ENCODE data around the gene ZNF260.

DNA sequence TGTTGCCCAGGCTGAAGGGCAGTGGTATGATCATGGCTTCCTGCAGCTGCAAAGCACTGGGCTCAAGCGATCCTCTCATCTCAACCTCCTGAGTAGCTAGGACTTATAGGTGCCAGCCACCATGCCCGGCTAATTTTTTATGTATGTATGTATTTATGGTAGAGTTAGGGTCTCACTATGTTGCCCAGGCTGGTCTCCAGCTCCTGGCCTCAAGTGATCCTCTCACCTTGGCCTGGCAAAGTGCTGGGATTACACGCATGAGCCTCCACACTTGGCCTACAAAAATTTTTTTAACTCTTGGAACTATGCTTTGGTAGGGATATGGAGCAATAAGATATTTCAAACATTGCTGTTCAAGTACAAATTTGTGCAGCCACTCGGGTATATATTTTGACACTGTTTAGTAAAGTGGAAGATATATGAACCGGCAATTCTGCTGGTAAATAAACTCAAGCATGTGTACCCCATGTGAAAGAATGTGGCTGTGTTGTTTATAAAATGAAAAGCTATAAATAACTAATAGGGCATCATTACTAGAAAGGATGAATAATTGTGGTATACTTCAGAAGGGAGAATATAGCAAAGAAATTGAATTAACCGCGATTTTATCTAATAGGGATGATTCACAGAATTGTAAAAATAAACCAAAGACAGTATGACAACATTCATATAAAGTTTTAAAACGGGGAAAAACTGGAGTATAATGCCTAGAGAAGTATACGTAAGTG, 39.8 kb downstream of the ZNF260 start:
- no peak for TF ChIP-seq POLR2A (IDR thresholded peaks at IDR 0.05; ENCODE audit: low read length)
- TF ChIP-seq, protein P1, sequence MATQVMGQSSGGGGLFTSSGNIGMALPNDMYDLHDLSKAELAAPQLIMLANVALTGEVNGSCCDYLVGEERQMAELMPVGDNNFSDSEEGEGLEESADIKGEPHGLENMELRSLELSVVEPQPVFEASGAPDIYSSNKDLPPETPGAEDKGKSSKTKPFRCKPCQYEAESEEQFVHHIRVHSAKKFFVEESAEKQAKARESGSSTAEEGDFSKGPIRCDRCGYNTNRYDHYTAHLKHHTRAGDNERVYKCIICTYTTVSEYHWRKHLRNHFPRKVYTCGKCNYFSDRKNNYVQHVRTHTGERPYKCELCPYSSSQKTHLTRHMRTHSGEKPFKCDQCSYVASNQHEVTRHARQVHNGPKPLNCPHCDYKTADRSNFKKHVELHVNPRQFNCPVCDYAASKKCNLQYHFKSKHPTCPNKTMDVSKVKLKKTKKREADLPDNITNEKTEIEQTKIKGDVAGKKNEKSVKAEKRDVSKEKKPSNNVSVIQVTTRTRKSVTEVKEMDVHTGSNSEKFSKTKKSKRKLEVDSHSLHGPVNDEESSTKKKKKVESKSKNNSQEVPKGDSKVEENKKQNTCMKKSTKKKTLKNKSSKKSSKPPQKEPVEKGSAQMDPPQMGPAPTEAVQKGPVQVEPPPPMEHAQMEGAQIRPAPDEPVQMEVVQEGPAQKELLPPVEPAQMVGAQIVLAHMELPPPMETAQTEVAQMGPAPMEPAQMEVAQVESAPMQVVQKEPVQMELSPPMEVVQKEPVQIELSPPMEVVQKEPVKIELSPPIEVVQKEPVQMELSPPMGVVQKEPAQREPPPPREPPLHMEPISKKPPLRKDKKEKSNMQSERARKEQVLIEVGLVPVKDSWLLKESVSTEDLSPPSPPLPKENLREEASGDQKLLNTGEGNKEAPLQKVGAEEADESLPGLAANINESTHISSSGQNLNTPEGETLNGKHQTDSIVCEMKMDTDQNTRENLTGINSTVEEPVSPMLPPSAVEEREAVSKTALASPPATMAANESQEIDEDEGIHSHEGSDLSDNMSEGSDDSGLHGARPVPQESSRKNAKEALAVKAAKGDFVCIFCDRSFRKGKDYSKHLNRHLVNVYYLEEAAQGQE (IDR thresholded peaks at IDR 0.05), result no peak
- TF ChIP-seq, protein P2, sequence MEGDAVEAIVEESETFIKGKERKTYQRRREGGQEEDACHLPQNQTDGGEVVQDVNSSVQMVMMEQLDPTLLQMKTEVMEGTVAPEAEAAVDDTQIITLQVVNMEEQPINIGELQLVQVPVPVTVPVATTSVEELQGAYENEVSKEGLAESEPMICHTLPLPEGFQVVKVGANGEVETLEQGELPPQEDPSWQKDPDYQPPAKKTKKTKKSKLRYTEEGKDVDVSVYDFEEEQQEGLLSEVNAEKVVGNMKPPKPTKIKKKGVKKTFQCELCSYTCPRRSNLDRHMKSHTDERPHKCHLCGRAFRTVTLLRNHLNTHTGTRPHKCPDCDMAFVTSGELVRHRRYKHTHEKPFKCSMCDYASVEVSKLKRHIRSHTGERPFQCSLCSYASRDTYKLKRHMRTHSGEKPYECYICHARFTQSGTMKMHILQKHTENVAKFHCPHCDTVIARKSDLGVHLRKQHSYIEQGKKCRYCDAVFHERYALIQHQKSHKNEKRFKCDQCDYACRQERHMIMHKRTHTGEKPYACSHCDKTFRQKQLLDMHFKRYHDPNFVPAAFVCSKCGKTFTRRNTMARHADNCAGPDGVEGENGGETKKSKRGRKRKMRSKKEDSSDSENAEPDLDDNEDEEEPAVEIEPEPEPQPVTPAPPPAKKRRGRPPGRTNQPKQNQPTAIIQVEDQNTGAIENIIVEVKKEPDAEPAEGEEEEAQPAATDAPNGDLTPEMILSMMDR (IDR thresholded peaks at IDR 0.05), result no peak; the same call in 2 of the 3 replicates
- TF ChIP-seq HDAC2 (IDR thresholded peaks at IDR 0.05), result no peak
- TF ChIP-seq RAD21 (conservative IDR thresholded peaks at IDR 0.05 in 1 of 2, IDR thresholded peaks at IDR 0.05 in 1 of 2), result no peak
- TF ChIP-seq, protein P3, sequence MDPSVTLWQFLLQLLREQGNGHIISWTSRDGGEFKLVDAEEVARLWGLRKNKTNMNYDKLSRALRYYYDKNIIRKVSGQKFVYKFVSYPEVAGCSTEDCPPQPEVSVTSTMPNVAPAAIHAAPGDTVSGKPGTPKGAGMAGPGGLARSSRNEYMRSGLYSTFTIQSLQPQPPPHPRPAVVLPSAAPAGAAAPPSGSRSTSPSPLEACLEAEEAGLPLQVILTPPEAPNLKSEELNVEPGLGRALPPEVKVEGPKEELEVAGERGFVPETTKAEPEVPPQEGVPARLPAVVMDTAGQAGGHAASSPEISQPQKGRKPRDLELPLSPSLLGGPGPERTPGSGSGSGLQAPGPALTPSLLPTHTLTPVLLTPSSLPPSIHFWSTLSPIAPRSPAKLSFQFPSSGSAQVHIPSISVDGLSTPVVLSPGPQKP (IDR thresholded peaks at IDR 0.05; ENCODE audit: low read depth, low read length), result no peak
- TF ChIP-seq, protein P4, sequence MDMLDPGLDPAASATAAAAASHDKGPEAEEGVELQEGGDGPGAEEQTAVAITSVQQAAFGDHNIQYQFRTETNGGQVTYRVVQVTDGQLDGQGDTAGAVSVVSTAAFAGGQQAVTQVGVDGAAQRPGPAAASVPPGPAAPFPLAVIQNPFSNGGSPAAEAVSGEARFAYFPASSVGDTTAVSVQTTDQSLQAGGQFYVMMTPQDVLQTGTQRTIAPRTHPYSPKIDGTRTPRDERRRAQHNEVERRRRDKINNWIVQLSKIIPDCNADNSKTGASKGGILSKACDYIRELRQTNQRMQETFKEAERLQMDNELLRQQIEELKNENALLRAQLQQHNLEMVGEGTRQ (IDR thresholded peaks at IDR 0.05), result no peak
- no peak for TF ChIP-seq RFX5 (IDR thresholded peaks at IDR 0.05)

All from A549 (cell line).